GM21515 (cell line): ENCODE results near the gene NR2C2.

ENCODE experiments used
- ATAC-seq: cut with Tn5 transposase; IDR thresholded peaks from one replicate; pipeline ENCODE4 v1.9.1; 2021; ENCODE audit not compliant: unreplicated experiment

NR2C2 gene

GRCh38 chr3:15015456-15015855 lies 68.1 kb downstream of the NR2C2 start:
- no peak for ATAC-seq

- no peak for ATAC-seq
These were observed 69.8 kb downstream of the NR2C2 start for GRCh38 chr3:15017191-15017590.

- no peak for ATAC-seq
These were observed 75.9 kb downstream of the NR2C2 start for GRCh38 chr3:15023249-15023648.

GRCh38 chr3:15023719-15024118 lies 76.3 kb downstream of the NR2C2 start:
- no peak for ATAC-seq

- ATAC-seq: no peak
These were observed 82.2 kb downstream of the NR2C2 start for GRCh38 chr3:15029625-15030024.

- ATAC-seq: no peak
These were observed 85.3 kb downstream of the NR2C2 start for GRCh38 chr3:15032650-15033049.

- ATAC-seq: no peak
These were observed 85.7 kb downstream of the NR2C2 start for GRCh38 chr3:15033103-15033502.

GRCh38 chr3:15038306-15038705 lies 90.9 kb downstream of the NR2C2 start:
- no peak for ATAC-seq

- no peak for ATAC-seq
These were observed 93.5 kb downstream of the NR2C2 start for GRCh38 chr3:15040844-15041243.

GRCh38 chr3:15041950-15042349 lies 94.6 kb downstream of the NR2C2 start:
- ATAC-seq: no peak

GRCh38 chr3:15042936-15043335 lies 95.6 kb downstream of the NR2C2 start:
- no peak for ATAC-seq

GRCh38 chr3:15043408-15044171 lies 96.2 kb downstream of the NR2C2 start:
- no peak for ATAC-seq

GRCh38 chr3:15044326-15044725 lies 96.9 kb downstream of the NR2C2 start:
- no peak for ATAC-seq

- no peak for ATAC-seq
These were observed 98.3 kb downstream of the NR2C2 start for GRCh38 chr3:15045667-15046066.

- ATAC-seq: no peak
These were observed 102.2 kb downstream of the NR2C2 start for GRCh38 chr3:15049584-15049983.

GRCh38 chr3:15050405-15051092 lies 103.2 kb downstream of the NR2C2 start:
- peak; percentile 74 for ATAC-seq

GRCh38 chr3:15051531-15051930 lies 104.1 kb downstream of the NR2C2 start:
- ATAC-seq: peak; percentile 40

GRCh38 chr3:15052335-15053242 lies 105.2 kb downstream of the NR2C2 start:
- ATAC-seq: no peak

GRCh38 chr3:15053541-15053940 lies 106.2 kb downstream of the NR2C2 start:
- ATAC-seq: no peak

- ATAC-seq: peak; percentile 39
These were observed 107.7 kb downstream of the NR2C2 start for GRCh38 chr3:15055019-15055557.
